ENCODE results near the gene ROR2.
"Not testable (repeated sequence)": the region's sequence is repeated elsewhere in the genome, so short reads cannot be mapped to it uniquely, and the experiment has no call there.

Gene ROR2

GRCh38 chr9:91813176-91813795 lies 136.7 kb downstream of the ROR2 start:
- DNase-seq = no peak

GRCh38 chr9:91812191-91812590 lies 137.8 kb downstream of the ROR2 start:
- no peak for DNase-seq

GRCh38 chr9:91811024-91811909 lies 138.8 kb downstream of the ROR2 start:
- DNase-seq = no peak

DNA sequence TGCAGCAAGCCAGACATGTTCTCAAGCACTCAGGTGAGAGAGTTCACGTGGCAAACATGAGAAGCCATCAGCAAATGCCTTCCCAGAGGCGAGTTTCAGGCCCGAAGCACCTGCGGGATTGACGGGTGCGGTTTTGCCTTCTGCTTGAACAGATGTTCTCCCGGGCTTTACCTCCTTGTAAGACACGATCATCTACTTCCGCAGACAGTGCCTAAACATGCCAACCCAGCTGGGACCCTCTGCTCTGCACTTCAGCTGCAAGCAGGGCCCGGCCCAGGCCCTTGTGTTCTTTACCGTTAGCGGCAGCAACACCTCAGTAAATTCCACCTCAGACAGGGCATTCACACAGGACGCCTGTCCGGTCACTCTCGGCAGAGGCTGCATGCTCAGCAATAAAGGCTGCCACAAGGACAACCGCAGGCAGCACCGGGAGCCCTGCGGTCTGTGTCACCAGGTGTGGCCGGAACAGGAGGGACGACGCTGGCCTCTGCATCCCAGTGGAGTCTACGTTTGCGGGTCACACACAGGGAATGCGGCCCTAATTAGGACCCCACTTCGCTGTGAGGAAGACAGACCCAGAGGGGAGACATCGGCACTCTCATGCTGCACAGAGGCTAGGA lies 139.6 kb downstream of the ROR2 start:
- DNase-seq = no peak

DNA sequence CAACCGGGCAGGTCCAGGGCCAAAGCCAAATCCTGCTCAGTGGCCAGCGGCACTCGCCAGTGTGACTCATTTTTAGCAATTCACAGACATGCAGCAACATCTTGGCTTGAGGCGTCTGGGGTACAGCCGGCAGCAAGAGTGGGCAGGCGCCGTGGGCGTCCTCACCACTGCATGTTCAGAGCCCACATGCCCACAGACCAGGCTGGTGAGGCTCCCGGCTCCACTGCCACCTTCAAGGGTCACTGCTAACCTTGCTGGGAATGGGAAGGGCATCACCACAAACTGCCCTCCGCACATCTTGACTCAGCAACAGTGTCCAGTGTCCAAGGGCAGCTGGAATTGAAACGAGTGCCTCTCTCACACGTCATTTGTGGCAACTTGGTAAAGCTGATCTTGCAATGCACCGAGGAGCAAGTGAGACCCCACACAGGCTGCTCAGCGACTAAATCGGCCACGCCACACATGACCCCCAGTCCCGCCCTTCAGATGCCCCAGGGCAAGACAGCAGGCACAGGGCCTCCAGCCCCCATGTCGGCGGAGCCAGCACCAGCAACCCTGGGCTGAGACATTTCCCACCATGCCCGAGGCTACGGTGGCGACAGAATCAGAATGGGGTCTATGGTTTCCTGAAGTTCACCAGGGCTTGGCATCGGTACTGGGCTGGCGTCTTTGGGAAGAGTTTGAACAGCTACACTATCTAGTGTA lies 140.3 kb downstream of the ROR2 start:
- DNase-seq = no peak

DNA sequence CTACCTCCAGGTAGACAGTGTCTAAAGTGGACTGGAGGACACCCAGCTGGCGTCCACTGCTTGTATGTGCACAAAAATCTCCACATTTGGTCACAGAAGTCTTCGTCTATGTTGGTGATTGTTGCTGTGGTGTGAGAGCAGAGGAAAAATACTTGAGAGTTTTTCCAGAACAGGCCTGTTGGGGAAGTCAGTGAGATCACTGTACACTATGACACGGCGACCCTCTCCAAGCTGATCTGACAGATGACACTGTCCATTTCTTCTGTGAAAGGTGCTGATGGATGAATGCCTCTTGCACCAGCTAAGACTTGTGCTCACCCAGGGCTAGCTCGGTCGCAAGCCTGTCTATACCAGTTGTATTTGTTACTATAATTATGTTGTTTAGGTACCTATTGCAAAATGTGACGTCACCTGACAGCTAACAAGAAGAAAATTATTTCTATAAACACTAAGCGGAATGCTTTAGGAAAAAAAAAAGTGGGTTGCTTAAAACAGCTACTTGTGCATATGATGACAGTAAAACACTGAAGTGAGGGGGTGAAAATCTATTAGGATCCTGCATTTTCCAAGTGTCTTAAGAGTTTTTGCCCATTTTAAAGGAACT lies 142.3 kb downstream of the ROR2 start:
- DNase-seq = no peak

GRCh38 chr9:91805031-91805430 lies 145.0 kb downstream of the ROR2 start:
- DNase-seq = no peak

DNA sequence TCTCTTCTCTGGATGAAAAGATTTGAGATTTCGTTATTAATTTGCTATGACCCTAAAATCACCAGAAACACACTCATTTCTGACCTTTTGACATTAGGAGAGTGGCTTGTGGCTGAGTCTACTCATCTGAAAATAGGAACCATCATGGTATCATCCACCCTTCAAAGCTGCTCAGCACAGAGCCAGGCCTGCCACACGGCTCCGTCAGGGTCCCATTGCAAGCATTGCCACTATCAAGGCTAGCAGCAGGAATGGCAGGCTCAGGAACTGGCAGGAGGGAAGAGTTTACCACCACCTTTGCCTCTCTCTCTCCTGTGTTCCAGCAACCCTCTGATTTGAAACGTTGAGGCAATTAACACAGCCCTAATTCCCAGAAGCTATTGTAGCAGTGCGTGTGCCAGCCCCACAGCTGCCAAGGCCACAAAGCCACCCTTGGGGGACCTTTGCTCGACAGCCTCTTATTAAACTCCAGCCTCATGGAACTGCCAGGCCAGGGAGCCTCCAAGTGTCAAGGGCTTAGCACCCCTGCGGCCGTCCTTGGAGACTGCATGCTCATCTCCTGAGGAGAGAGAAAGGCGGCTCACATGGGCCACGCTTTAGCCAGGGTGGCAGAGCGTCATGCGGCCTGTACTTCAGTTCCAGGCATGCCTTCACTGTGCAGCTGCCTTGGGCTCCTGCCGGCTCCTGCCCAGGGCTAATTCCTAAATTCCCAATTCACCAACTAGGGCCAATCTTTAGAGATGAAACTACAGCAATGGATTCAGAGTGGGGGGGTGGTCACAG lies 145.9 kb downstream of the ROR2 start:
- no peak for DNase-seq

DNA sequence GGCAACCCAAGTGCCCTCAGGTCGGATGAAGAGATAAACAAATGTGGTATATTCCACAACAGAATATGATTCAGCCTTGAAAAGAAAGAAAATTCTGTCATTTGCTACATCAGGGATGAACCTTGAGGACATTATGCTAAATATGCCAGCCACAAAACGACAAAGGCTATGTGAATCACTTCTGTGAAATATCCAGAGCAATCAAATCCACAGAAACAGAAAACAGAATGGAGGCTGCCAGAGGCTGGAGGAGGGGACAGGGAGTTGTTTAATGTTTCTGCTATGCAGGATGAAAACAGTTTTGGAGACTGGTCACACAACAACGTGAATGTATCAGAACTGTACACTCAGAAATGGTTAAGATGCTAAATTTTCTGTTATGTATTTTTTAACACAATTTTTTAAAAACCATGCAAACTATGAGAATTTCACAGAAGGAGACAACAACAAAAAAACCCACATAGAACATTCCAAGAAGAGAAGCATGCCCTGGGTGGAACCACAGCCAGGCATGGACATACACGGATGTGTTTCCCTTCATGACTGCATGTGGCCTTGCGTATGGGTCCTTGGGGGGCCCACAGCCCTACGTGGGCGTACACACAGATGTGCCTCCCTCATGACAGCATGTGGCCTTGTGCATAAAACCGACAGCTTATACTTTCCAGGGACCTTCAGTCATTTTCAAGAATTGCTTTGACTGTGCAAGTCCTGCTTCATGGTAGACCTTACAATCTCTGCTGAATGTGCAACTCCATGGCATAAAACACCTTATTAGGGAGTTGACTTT lies 146.7 kb downstream of the ROR2 start:
- DNase-seq = no peak

GRCh38 chr9:91802391-91802790 lies 147.6 kb downstream of the ROR2 start:
- no peak for DNase-seq

DNA sequence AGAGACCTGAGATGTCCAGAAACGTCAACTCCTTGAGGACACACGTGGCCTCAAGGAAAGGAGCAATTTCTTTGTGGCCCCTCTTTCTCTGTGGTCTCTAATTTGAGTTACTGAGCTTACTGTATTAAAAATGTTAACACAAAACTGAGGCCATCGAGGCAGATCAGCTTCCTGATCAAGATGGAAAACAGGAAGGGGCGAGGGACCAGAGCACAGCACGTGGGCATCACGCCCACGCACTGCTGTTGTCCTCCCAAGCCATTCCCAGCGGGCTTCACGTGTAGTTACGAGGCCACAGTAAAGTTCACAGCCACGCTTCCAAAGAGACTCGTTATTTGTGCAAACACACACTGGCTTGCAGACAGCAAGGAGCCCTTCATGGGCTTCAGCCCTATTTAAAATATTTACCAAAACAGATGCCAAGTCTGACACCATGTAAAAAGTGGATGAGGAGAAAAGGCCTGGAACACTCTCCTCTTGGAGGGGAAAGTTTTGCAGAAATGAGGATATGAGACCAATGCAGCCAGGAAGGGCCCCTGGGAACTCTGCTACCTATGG lies 149.5 kb downstream of the ROR2 start:
- DNase-seq = no peak

DNA sequence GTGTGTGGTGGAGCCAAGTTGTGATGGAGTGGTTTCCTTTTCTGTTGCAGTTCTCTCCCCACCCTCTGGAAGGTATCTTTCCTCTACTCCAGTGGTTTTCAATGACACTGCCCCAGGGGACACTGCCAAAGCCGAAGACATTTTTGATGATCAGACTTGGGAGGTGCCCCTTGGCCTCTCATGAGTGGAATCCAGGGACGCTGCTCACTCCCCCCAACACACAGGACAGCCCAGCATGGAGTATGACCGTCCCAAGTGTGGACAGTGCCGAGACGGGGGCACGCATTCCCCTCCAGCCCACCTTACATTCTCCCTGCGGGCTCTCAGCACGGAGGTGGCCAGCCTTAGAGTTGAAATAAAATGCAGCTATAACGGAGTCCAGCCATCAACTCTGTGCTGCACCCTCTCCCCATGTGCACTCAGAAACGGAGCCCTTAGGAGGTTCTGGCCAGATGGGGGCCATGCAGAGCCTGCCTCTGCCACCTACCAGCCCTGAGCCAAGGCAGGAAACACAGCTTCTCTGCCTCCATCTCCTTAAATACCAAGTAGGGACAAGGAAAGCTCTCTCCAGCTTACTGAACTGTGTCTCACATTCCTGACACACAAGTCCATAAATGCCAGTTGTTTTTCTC lies 150.8 kb downstream of the ROR2 start:
- DNase-seq = no peak

- DNase-seq = peak; percentile 41
Observed at GRCh38 chr9:91798273-91799112, 151.5 kb downstream of the ROR2 start.

GRCh38 chr9:91797517-91797916 lies 152.5 kb downstream of the ROR2 start:
- not testable (repeated sequence) for DNase-seq

DNA sequence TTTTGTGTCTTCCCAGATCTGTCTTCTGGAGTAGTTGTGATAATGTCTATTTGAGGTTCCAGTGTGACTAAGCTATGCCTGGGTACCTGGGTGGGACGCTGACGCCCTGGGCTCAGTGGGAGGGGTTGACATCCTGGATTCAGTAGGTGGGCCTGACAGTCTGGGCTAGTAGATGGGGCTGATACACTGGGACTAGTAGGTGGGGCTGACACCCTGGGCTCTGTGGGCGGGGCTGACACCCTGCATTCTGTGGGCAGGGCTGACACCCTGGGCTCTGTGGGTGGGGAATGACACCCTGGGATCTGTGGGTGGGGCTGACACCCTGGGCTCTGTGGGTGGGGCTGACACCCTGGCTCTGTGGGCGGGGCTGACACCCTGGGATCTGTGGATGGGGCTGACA lies 153.5 kb downstream of the ROR2 start:
- peak; percentile 23 for DNase-seq

DNA sequence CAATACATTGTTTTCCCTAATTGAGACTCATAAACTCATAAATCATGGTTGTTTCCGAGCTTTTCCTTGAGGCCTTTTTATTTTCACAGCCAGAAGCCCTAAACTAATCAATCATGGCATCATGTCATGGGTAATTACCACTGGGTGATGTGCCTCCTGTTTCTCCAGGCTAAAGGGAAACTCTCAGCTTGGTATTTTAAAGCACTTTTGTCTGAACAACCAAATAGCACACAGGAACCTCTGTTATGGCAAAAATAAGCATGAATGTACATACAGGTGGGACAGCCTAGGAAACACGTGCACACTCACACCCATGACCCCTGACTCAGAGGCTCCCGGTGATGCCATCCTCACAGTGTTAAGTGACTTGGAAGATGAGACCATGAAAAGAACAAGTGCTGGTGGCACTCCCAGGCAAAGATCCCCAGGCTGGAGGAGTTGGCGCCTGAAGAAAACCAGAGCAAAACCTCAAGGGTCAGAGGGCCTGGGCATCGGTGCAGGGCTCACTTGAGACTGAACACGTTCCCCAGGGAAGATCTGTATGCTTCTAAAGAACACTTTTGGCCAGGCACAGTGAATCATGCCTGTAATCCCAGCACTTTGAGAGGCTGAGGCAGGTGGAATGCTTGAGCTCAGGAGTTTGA lies 154.3 kb downstream of the ROR2 start:
- no peak for DNase-seq

DNA sequence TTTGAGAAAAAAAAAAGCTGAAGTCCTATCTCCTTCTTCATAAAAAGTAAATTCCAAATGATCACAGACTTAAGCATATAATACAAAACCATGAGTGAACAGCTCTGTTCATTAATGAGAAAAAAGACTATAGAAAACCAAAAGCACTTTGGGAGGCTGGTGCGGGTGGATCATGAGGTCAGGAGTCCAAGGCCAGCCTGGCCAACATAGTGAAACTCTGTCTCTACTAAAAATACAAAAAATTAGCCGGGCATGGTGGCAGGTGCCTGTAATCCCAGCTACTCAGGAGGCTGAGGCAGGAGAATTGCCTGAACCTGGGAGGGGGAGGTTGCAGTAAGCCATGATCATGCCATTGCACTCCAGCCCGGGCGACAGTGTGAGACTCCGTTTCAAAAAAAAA lies 156.7 kb downstream of the ROR2 start:
- not testable (repeated sequence) for DNase-seq

DNA sequence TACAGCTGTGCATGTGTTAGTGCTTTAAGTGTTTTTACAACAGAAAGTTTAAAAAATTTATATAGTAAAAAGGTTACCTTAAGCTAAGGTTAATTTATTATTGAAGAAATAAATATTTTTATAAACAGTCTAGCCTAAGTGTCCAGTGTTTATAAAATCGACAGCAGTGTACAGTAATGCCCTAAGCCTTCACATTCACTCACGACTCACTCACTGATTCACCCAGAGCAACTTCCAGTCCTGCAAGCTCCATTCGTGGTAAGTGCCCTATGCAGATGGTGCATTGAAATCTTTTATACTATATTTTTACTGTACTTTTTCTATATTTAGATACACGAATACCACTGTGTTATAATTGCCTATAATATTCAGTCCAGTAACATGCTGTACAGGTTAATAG lies 159.1 kb downstream of the ROR2 start:
- no peak for DNase-seq

DNA sequence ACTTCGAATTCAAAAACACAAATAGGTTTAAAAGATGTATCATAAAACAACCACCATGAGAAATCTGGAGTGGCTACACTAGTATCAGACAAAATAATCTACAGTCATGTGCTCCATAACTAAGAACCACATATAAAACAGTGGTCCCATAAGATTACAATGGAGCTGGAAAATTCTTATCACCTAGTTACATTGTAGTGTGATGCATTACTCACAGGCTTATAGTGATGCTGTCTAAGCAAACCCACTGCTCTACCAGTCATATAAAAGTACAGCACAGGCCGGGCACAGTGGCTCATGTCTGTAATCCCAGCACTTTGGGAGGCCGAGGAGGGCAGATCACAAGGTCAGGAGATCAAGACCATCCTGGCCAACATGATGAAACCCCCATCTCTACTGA lies 160.1 kb downstream of the ROR2 start:
- no peak for DNase-seq

Measured in activated CD4-positive, alpha-beta T cell treated with anti-CD3 and anti-CD28 coated beads, Interleukin-2, amount 50 U/mL, for 1 hour (primary cell).